Mesendoderm (in vitro differentiated cells): Measurements from ENCODE around the gene ZBTB33.

Experiments
- DNase-seq: peaks from one replicate; pipeline ENCODE4 v3.0.0; 2013
- H2AK5ac ChIP-seq: 2 replicates; pipeline ENCODE4 v1.6.1; 2013; ENCODE audit warnings: low read length, inconsistent platforms
- H2BK120ac ChIP-seq: 2 replicates; pipeline ENCODE4 v1.6.1; 2013; ENCODE audit warnings: low read depth, mild to moderate bottlenecking, low read length, moderate library complexity, mixed read lengths
- H2BK15ac ChIP-seq: replicated peaks from 2 replicates; pipeline ENCODE4 v1.6.1; 2013; ENCODE audit warnings: low read depth, mild to moderate bottlenecking, moderate library complexity
- H2BK5ac ChIP-seq: 2 replicates; pipeline ENCODE4 v1.6.1; 2013; ENCODE audit warnings: low read length, inconsistent platforms
- H3K18ac ChIP-seq: 2 replicates; pipeline ENCODE4 v1.6.1; 2013; ENCODE audit warnings: mild to moderate bottlenecking, low read length, mixed read lengths
- H3K23ac ChIP-seq: one replicate; pipeline ENCODE4 v1.6.1; 2013; ENCODE audit warnings: low read length
- H3K27ac ChIP-seq: 2 replicates; pipeline ENCODE4 v1.5.1; 2013; ENCODE audit warnings: low read depth, mild to moderate bottlenecking, inconsistent platforms, low read length, moderate library complexity
- H3K27me3 ChIP-seq: 2 replicates; pipeline ENCODE4 v1.6.1; 2013; ENCODE audit warnings: low read length, control low read depth, mild to moderate bottlenecking, inconsistent platforms; ENCODE audit not compliant: insufficient read depth, poor library complexity
- H3K36me3 ChIP-seq: 2 replicates; pipeline ENCODE4 v1.6.1; 2013; ENCODE audit warnings: low read length, inconsistent platforms; ENCODE audit not compliant: control insufficient read depth, insufficient read depth
- H3K4ac ChIP-seq: one replicate; pipeline ENCODE4 v1.6.1; 2013; ENCODE audit warnings: low read depth, mild to moderate bottlenecking, low read length, moderate library complexity
- H3K4me1 ChIP-seq: 2 replicates; pipeline ENCODE4 v1.6.1; 2013; ENCODE audit warnings: low read depth, low read length, inconsistent platforms; ENCODE audit not compliant: control insufficient read depth
- H3K4me2 ChIP-seq: 2 replicates; pipeline ENCODE4 v1.6.1; 2013; ENCODE audit warnings: low read length
- H3K4me3 ChIP-seq: 2 replicates; pipeline ENCODE4 v1.5.1; 2013; ENCODE audit warnings: mild to moderate bottlenecking, low read length
- H3K56ac ChIP-seq: one replicate; pipeline ENCODE4 v1.6.1; 2013; ENCODE audit warnings: low read length
- H3K79me1 ChIP-seq: 2 replicates; pipeline ENCODE4 v1.6.1; 2013; ENCODE audit warnings: low read length, inconsistent platforms
- H3K79me2 ChIP-seq: 2 replicates; pipeline ENCODE4 v1.6.1; 2013; ENCODE audit warnings: mild to moderate bottlenecking, low read length; ENCODE audit not compliant: control insufficient read depth, insufficient read depth
- H3K9ac ChIP-seq: 2 replicates; pipeline ENCODE4 v1.6.1; 2013; ENCODE audit warnings: low read length, inconsistent platforms
- H4K5ac ChIP-seq: one replicate; pipeline ENCODE4 v1.6.1; 2013; ENCODE audit warnings: low read length
- H4K8ac ChIP-seq: one replicate; pipeline ENCODE4 v1.6.1; 2013; ENCODE audit warnings: low read depth, mild to moderate bottlenecking, control low read depth, low read length, moderate library complexity
- WGBS: extraction: QIAGEN DNeasy Blood & Tissue Kit; methylation state at CpG from one replicate; pipeline ENCODE4 v1.1.7; 2013; ENCODE audit warnings: low lambda C conversion rate, missing lambda C conversion rate; ENCODE audit not compliant: insufficient coverage; ENCODE audit errors: extremely low coverage; 5-methylcytosine and 5-hydroxymethylcytosine counted together

Gene ZBTB33

DNA sequence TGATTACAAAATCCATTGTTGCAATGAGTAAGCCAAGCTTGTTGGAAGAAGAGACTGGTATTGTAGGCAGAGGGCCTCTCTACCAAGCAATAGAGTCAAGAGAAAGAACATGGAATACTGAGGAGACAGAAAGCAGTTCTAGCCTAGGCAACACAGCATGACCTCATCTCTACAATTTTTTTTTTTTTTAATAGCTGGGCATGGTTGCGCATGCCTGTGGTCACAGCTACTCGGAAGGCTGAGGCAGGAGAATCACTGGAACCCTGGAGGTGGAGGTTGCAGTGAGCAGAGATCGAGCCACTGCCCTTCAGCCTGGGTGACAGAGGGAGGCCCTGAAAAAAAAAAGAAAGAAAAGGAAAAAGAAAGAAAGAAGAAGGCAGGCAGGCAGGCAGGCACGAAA, 11.7 kb upstream of the ZBTB33 start:
- H3K27ac ChIP-seq: no peak overlapping the region
- no peaks in the 10 kb centered on the region for H3K27me3 ChIP-seq
- H3K79me2 ChIP-seq: no peaks in the 10 kb centered on the region
- H3K56ac ChIP-seq: no peak overlapping the region
- no peak overlapping the region for H3K4ac ChIP-seq
- H2BK15ac ChIP-seq: no peak overlapping the region
- no peak overlapping the region for H2BK5ac ChIP-seq
- no peak overlapping the region for H3K18ac ChIP-seq
- H3K9ac ChIP-seq: no peak overlapping the region
- no peak overlapping the region for H2AK5ac ChIP-seq
- H3K36me3 ChIP-seq: no peaks in the 10 kb centered on the region
- H4K5ac ChIP-seq: no peak overlapping the region
- DNase-seq: no peak
- no peak overlapping the region for H3K4me3 ChIP-seq
- H4K8ac ChIP-seq: no peak overlapping the region
- no CpG with 5 or more reads among the region's 4 CpGs for WGBS
- H2BK120ac ChIP-seq: no peak overlapping the region
- no peaks in the 10 kb centered on the region for H3K4me1 ChIP-seq
- H3K23ac ChIP-seq: no peak overlapping the region
- no peak overlapping the region for H3K4me2 ChIP-seq
- no peaks in the 10 kb centered on the region for H3K79me1 ChIP-seq

DNA sequence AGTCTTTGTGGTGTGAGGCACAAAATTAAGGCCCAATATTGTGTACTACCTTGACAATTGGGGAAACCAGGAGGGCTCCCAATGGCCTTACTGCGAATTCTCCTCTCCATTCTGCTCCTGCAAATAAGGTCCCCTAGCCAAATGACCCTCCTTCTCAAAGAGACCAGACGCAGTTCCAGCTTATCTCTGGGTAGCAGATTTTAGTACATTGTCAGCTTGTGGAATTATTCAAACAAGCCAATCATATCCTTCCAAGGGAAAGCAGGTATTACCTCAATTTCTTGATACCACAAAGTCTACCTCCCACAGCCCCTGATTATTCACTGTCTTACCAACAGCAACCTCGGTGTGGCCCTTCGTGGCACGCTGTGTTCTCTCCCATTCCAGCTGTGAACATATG, 7.8 kb upstream of the ZBTB33 start:
- H2AK5ac ChIP-seq: no peak overlapping the region
- no peak overlapping the region for H3K27ac ChIP-seq
- H3K4me1 ChIP-seq: no peaks in the 10 kb centered on the region
- H3K4ac ChIP-seq: no peak overlapping the region
- H3K79me1 ChIP-seq: no peaks in the 10 kb centered on the region
- H3K9ac ChIP-seq: no peak overlapping the region
- H3K36me3 ChIP-seq: no peaks in the 10 kb centered on the region
- DNase-seq: no peak
- no peak overlapping the region for H2BK15ac ChIP-seq
- H2BK120ac ChIP-seq: no peak overlapping the region
- no peaks in the 10 kb centered on the region for H3K27me3 ChIP-seq
- no peak overlapping the region for H3K4me2 ChIP-seq
- no peaks in the 10 kb centered on the region for H3K79me2 ChIP-seq
- H3K18ac ChIP-seq: no peak overlapping the region
- no peak overlapping the region for H3K23ac ChIP-seq
- no peak overlapping the region for H3K56ac ChIP-seq
- no peak overlapping the region for H4K5ac ChIP-seq
- WGBS: no CpG with 5 or more reads among the region's 5 CpGs
- no peak overlapping the region for H3K4me3 ChIP-seq
- no peak overlapping the region for H4K8ac ChIP-seq
- H2BK5ac ChIP-seq: no peak overlapping the region

DNA sequence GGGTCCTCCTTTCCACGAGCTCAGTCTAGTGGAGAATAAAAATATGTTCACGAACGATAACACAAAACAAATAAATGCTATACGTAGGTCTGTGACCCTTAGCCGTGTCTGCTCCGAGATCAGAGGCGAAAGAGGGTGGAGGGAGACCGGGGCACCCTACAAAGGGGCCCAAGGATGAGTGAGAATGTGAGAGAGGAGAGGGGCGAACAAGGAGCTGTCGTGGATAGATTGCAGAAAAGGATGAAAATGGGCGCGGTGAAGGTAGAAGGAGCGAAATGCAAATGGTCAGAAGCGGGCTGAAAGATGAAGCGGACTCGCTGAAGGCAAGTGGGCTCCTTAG, 6.2 kb upstream of the ZBTB33 start:
- Histone ChIP-seq H3K9ac (peak overlapping the region; percentile 81), H2AK5ac (no peak overlapping the region), H3K27me3 (no peaks in the 10 kb centered on the region), H3K23ac (no peak overlapping the region), H3K18ac (no peak overlapping the region), H3K27ac (no peak overlapping the region), H3K79me1 (no peaks in the 10 kb centered on the region), H3K4me1 (no peaks in the 10 kb centered on the region), H4K8ac (no peak overlapping the region), H3K79me2 (no peaks in the 10 kb centered on the region), H2BK120ac (no peak overlapping the region), H3K36me3 (no peaks in the 10 kb centered on the region), H2BK5ac (no peak overlapping the region), H2BK15ac (no peak overlapping the region), H3K4ac (no peak overlapping the region), H3K4me3 (peak overlapping the region; percentile 84), H3K56ac (peak overlapping the region; percentile 71), H3K4me2 (peak overlapping the region; percentile 57), H4K5ac (no peak overlapping the region)
- DNase-seq: no peak
- WGBS: no CpG with 5 or more reads among the region's 16 CpGs

DNA sequence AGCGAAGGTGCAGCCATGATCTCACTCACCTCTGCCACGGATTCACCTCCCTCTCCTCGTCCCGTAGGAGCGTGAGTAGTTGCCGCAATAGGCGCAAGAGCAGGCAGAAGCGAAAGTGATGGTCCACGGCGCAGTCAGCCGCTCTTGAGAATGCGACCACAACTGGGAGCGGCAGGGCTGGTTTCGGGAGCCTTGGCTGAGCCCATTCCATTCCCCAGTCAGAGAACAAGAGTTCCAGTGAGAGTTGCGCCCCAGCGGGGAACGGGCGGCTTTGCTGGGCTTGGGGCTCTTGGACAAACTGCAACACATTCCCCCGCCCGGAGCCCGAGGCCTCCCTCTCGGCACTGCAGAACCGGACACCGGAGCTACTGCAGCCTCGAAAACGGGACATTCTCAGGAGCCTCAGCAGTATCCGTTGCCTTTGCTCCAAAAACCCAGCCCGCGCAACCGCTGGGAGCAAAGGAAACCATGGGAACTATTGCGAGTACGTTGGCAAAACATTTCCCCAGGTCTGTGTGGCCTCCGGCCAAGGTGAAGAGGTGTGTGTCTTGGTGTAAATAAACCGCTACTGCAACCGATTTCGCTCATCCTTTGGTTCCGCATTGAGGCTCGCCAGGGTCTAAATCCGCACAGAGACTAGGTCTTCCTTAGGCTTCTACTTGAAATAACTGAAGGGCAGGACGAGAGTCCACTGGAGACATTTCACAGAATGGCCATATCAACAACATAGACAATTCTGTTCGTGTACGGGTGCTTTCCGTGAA, 5.7 kb upstream of the ZBTB33 start:
- no peak overlapping the region for H3K18ac ChIP-seq
- H3K4me2 ChIP-seq: peak overlapping the region; percentile 57
- no peaks in the 10 kb centered on the region for H3K27me3 ChIP-seq
- peak overlapping the region; percentile 84 for H3K4me3 ChIP-seq
- no peak overlapping the region for H2AK5ac ChIP-seq
- no peak overlapping the region for H3K27ac ChIP-seq
- H4K5ac ChIP-seq: no peak overlapping the region
- H3K23ac ChIP-seq: no peak overlapping the region
- H3K79me1 ChIP-seq: no peaks in the 10 kb centered on the region
- no peak overlapping the region for H4K8ac ChIP-seq
- H3K9ac ChIP-seq: peak overlapping the region; percentile 81
- no peak overlapping the region for H2BK120ac ChIP-seq
- no peaks in the 10 kb centered on the region for H3K79me2 ChIP-seq
- H3K4me1 ChIP-seq: no peaks in the 10 kb centered on the region
- no peak overlapping the region for H3K4ac ChIP-seq
- peak overlapping the region; percentile 71 for H3K56ac ChIP-seq
- no CpG with 5 or more reads among the region's 43 CpGs for WGBS
- DNase-seq: peak; percentile 92
- H2BK15ac ChIP-seq: no peak overlapping the region
- H3K36me3 ChIP-seq: no peaks in the 10 kb centered on the region
- H2BK5ac ChIP-seq: no peak overlapping the region

DNA sequence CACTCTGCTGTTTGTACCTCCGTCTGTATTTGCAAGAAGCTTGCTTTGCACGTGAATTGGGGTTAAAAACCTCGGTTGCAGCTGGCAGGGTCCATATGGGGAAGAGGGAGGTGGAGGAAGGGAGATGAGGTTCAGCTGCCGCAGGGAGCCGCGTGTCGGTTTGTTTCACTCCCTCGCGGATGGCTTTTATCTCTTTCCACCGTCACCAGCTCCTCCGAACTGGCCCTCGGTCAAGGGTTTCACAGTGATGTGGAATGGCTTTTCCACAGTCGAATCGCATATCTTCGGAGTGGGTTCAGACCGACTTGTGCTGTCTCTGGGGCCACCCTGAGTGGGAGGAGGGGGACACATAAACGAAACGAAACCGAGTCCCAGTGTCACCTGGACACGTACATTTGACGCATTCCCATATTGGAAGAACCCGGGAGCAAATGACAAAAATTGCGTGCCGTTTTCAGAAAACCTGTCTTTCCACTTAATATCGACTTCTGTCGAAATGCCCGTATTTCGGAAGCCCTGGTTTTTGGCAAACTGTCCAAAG, 929 bp downstream of the ZBTB33 start:
- no CpG with 5 or more reads among the region's 28 CpGs for WGBS
- Histone ChIP-seq H3K36me3 (no peaks in the 10 kb centered on the region), H3K4me3 (peak overlapping the region; percentile 89), H3K79me1 (no peaks in the 10 kb centered on the region), H4K8ac (no peak overlapping the region), H3K56ac (peak overlapping the region; percentile 95), H3K4ac (no peak overlapping the region), H3K27ac (no peak overlapping the region), H2BK120ac (no peak overlapping the region), H3K9ac (peak overlapping the region; percentile 94), H3K18ac (peak overlapping the region; percentile 56), H2AK5ac (no peak overlapping the region), H3K79me2 (peaks cover 6% of the 10 kb centered on the region), H2BK5ac (no peak overlapping the region), H3K4me2 (peak overlapping the region; percentile 46), H3K23ac (no peak overlapping the region), H3K4me1 (no peaks in the 10 kb centered on the region), H2BK15ac (no peak overlapping the region), H4K5ac (no peak overlapping the region), H3K27me3 (no peaks in the 10 kb centered on the region)
- DNase-seq: no peak

DNA sequence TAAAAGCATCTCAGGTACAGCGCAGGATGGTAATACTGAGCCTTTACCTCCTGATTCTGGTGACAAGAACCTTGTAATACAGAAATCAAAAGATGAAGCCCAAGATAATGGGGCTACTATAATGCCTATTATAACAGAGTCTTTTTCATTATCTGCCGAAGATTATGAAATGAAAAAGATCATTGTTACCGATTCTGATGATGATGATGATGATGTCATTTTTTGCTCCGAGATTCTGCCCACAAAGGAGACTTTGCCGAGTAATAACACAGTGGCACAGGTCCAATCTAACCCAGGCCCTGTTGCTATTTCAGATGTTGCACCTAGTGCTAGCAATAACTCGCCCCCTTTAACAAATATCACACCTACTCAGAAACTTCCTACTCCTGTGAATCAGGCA, 3.2 kb downstream of the ZBTB33 start:
- Histone ChIP-seq H3K9ac (no peak overlapping the region), H3K79me2 (peaks cover 6% of the 10 kb centered on the region), H4K5ac (no peak overlapping the region), H2BK15ac (no peak overlapping the region), H3K4me1 (no peaks in the 10 kb centered on the region), H4K8ac (no peak overlapping the region), H3K79me1 (no peaks in the 10 kb centered on the region), H2AK5ac (no peak overlapping the region), H3K27ac (no peak overlapping the region), H3K56ac (no peak overlapping the region), H3K4ac (no peak overlapping the region), H2BK5ac (no peak overlapping the region), H3K18ac (no peak overlapping the region), H3K4me2 (no peak overlapping the region), H2BK120ac (no peak overlapping the region), H3K23ac (no peak overlapping the region), H3K4me3 (no peak overlapping the region), H3K36me3 (no peaks in the 10 kb centered on the region), H3K27me3 (no peaks in the 10 kb centered on the region)
- WGBS: no CpG with 5 or more reads among the region's 6 CpGs
- DNase-seq: no peak
